GM12873 (cell line): ENCODE data around the gene FAM89A.

Source experiments
- TF ChIP-seq, protein P1 (sequence below): IDR thresholded peaks from 2 replicates; pipeline ENCODE4 v1.5.1; 2012; ENCODE audit warnings: low read depth, mild to moderate bottlenecking, moderate library complexity, low read length, control low read depth; ENCODE audit not compliant: insufficient read depth; ENCODE audit errors: missing control alignments

FAM89A gene

GRCh38 chr1:231055271-231055670, 15.2 kb upstream of the FAM89A start:
- TF ChIP-seq, protein P1, sequence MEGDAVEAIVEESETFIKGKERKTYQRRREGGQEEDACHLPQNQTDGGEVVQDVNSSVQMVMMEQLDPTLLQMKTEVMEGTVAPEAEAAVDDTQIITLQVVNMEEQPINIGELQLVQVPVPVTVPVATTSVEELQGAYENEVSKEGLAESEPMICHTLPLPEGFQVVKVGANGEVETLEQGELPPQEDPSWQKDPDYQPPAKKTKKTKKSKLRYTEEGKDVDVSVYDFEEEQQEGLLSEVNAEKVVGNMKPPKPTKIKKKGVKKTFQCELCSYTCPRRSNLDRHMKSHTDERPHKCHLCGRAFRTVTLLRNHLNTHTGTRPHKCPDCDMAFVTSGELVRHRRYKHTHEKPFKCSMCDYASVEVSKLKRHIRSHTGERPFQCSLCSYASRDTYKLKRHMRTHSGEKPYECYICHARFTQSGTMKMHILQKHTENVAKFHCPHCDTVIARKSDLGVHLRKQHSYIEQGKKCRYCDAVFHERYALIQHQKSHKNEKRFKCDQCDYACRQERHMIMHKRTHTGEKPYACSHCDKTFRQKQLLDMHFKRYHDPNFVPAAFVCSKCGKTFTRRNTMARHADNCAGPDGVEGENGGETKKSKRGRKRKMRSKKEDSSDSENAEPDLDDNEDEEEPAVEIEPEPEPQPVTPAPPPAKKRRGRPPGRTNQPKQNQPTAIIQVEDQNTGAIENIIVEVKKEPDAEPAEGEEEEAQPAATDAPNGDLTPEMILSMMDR = no peak

DNA sequence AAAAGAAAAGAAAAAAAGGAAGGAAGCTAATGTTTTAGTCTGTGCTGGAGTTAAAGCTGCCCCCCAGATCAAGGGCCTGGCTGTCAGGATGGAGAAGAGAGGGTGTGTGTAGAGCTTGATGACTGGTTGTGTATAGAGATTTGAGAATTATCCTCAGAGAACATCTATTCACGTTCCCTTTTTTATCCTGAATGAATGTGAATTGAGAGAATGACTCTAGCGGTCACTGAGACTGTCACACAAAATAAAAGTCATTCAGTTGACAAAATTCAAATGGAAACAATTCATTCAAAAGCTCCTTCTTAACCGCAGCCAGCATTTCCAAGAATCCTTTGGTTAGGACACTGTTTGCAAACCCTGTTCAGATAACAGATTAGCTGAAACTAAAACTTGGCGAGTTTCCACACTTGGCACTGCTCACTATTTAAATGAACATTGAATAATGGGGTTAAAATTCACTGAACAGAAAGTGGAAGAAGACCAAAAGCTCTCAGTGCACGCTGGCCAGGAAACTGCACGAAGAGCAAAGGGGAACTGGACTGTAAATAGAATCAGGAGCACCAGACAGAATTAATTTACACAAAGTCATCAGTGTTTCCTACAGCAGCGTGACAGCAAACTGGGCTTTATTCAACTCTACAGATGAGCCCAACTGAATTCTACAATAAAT, 13.6 kb upstream of the FAM89A start:
- TF ChIP-seq, protein P1 = no peak

DNA sequence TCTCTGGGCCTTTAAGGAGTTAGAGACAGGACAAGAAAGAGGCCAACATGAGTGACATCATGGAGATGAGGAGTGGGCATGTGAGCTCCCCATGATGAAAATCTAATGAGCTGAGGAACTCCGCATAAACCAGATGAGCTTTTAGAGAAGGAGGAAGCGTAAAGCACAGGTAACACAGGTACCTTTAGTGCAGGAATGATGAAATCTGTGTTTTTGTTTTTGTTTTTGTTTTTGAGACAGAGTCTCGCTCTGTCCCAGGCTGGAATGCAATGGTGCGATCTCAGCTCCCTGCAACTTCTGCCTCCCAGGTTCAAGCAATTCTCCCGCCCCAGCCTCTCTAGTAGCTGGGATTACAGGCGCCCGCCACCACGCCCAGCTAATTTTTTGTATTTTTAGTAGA, 12.7 kb upstream of the FAM89A start:
- TF ChIP-seq, protein P1 = no peak

- TF ChIP-seq, protein P1 = no peak
These were observed 10.3 kb upstream of the FAM89A start for GRCh38 chr1:231050395-231050794.

- TF ChIP-seq, protein P1 = no peak
These were observed 9.3 kb upstream of the FAM89A start for GRCh38 chr1:231049121-231049979.

DNA sequence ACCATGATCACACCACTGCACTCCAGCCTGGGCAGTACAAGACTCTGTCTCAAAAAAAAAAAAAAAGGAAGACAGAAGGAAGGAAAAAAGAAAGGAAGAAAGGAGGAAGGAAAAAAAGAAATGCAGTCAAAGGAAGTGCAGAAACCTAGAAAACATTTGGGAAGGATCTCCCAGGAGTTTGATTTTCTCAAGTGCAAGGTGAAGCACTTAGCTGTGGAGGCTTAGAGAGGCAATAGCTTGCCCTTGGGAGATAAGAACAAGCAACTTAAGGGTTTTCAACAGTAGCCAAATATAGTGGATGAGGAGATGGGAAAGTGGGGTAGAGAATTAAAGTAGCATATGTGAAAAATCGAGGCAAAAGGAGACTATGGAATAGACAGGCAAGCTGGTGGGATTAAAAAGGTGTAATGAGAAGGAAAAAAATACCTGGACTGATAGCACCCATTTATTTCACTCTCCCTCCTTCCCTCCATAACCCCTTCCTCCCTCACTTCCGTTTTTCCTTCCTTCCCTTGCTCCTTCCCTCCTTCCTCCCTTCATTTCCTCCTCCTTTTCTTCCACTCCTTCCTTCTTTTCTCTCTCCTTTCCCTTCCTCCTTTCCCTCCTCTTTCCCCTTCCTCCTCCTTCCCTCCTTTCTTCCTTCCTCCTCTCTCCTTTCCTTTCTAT, 6.8 kb upstream of the FAM89A start:
- TF ChIP-seq, protein P1 = no peak

GRCh38 chr1:231045286-231045685, 5.2 kb upstream of the FAM89A start:
- TF ChIP-seq, protein P1 = no peak
